Mucosa of rectum (tissue), 2 donors: ENCODE results near the gene KCNAB1.

Experiments used
- H3K27ac ChIP-seq, 2 donors: one replicate each; pipeline ENCODE4 v1.7.0; 2013; ENCODE audit warnings: inconsistent platforms in 2 of 2, low read depth in 2 of 2, low read length in 2 of 2
- H3K27me3 ChIP-seq, 2 donors: one replicate each; pipeline ENCODE4 v1.7.0; 2013; ENCODE audit warnings: low read length in 2 of 2; ENCODE audit not compliant: control insufficient read depth in 2 of 2, insufficient read depth in 2 of 2
- H3K36me3 ChIP-seq, 2 donors: one replicate each; pipeline ENCODE4 v1.7.0; 2013; ENCODE audit warnings: low read length in 2 of 2; ENCODE audit not compliant: control insufficient read depth in 2 of 2, insufficient read depth in 2 of 2
- H3K4me1 ChIP-seq, 2 donors: one replicate each; pipeline ENCODE4 v1.7.0; 2013; ENCODE audit warnings: low read length in 2 of 2, mild to moderate bottlenecking in 1 of 2; ENCODE audit not compliant: control insufficient read depth in 2 of 2, insufficient read depth in 2 of 2
- H3K4me3 ChIP-seq, 2 donors: one replicate each; pipeline ENCODE4 v1.7.0; 2013; ENCODE audit warnings: low read length in 2 of 2
- H3K9ac ChIP-seq, 2 donors: one replicate each; pipeline ENCODE4 v1.7.0; 2013; ENCODE audit warnings: low read length in 2 of 2, low read depth in 1 of 2, mild to moderate bottlenecking in 1 of 2
- H3K9me3 ChIP-seq, 2 donors: one replicate each; pipeline ENCODE4 v1.7.0; 2013; ENCODE audit warnings: low read length in 2 of 2; ENCODE audit not compliant: control insufficient read depth in 2 of 2
- donor health status: healthy.
- donor health status: Normal muscosa, but diverticular disease.

The KCNAB1 gene

DNA sequence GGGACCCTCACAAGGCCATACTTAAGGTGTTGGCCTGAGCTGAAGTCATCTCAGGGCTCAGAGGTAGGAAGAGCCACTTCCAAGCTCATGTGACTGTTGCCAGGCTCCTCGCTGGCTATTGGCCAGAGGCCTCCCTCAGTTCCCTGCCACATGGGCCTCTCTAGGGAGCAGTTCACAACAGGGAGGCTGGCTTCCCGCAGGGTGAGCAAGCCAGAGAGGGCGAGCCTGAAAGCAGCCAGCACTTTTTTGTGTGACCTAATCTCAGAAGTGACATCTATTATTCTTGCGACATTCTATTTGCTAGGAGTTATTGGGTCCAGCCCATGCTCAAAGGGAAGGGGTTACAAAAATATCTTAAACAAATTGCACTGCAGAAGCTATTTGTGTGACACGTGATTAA, 233.2 kb downstream of the KCNAB1 start:
- H3K9me3 ChIP-seq, result no peaks in the 10 kb centered on the region
- H3K27me3 ChIP-seq, result no peaks in the 10 kb centered on the region
- no peak overlapping the region for H3K9ac ChIP-seq
- no peak overlapping the region for H3K4me3 ChIP-seq
- H3K4me1 ChIP-seq, result no peaks in the 10 kb centered on the region
- H3K27ac ChIP-seq, result no peak overlapping the region
- H3K36me3 ChIP-seq, result no peaks in the 10 kb centered on the region

DNA sequence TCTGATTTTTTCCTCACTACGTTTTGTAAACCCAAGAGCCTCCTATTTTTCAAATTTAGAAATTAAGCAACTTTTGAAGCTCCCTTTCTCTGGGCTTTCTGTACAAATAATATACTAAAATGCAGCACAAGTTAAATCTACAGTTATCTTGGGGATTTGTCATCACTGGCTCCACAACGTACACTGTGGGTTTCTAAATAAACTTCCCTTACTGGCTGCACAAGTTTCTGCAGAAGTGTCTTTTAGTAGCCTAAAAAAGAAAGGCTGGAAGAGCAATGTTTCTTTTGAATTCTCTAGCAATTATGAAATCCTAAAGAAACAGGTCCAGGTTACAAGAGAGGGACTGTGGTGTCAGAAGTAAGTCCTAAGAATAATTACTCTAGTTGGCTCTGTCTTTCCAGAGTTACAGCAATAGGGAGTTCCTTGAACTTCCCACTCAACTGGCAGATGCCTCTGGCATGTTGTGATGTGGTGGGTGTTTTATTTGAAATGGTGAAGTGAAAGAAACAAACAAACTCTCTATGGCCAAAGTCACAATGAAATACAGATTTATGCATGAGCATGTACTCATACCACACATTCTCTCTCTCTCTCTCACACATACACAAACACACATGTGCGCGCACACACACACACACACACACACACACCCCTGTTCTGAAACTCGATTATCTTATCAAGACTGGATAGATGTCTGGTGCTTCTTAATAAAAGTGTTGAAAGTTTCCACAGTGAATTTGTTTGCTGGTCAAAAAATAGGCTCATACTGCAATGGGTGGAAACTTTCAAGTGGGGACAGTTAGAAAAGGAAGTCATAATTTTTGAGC, 236.4 kb downstream of the KCNAB1 start:
- Histone ChIP-seq H3K9me3 (no peaks in the 10 kb centered on the region), H3K4me3 (no peak overlapping the region), H3K36me3 (no peaks in the 10 kb centered on the region), H3K27me3 (no peaks in the 10 kb centered on the region), H3K9ac (no peak overlapping the region), H3K4me1 (no peaks in the 10 kb centered on the region), H3K27ac (no peak overlapping the region)

DNA sequence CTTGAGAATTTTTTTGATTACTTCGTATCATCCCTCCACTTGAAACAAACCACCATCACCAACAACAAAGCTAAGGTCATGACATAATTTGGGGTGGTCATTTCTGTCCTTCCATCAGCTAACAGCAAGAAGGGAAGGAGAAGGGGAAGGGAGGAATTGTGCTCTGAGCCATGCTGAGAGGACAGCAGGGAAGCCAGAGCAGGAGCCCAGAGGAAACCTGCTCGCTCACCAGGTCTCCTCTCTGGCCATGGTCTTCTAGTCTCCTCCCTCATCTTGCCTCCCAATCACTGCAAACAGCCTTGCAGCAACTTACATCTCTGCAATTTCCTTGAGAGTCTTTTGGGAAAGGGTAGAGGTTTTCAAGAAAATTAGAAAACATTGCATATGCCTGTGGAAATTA, 237.9 kb downstream of the KCNAB1 start:
- Histone ChIP-seq H3K36me3 (no peaks in the 10 kb centered on the region), H3K9ac (no peak overlapping the region), H3K9me3 (no peaks in the 10 kb centered on the region), H3K4me1 (no peaks in the 10 kb centered on the region), H3K4me3 (no peak overlapping the region), H3K27ac (no peak overlapping the region), H3K27me3 (no peaks in the 10 kb centered on the region)

DNA sequence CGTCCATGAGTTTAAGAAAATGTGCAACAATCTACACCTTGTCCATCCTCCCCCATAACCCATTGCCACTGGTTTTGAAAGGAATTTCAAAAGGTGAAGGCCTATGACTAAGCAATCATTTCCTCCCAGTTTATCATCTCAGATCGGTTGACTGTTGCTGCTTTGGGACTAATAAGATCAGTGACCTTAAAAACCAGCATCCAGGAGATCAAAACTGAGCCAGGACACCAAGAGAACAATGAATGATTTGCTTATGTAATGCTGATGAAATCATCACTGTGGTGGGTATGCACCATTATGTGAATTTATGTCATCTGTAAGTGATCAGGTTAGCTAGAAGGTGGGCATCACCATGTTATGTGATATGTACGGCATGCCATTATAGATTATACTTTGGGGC, 239.0 kb downstream of the KCNAB1 start:
- H3K27me3 ChIP-seq, result no peaks in the 10 kb centered on the region
- no peak overlapping the region for H3K9ac ChIP-seq
- H3K36me3 ChIP-seq, result no peaks in the 10 kb centered on the region
- no peak overlapping the region for H3K4me3 ChIP-seq
- H3K9me3 ChIP-seq, result no peaks in the 10 kb centered on the region
- H3K27ac ChIP-seq, result no peak overlapping the region
- no peaks in the 10 kb centered on the region for H3K4me1 ChIP-seq

DNA sequence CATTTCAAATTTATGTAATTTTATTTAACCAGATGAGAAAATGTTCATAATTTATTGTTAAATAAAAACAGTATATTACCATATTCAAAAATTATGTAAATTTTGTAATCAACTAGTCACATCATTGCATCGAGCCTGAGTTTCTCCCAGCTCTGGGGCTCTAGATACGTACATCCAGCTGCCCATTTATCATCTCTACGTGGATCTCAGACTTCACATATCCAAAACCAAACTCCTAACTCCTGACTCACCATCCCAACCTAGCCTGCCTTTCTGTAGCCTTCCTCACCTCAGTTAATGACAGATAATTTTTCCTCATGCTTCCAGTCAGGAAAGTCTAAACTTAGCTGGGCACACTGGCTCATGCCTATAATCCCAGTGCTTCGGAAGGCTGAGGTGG, 239.7 kb downstream of the KCNAB1 start:
- no peaks in the 10 kb centered on the region for H3K9me3 ChIP-seq
- H3K9ac ChIP-seq, result no peak overlapping the region
- no peak overlapping the region for H3K27ac ChIP-seq
- H3K27me3 ChIP-seq, result no peaks in the 10 kb centered on the region
- no peak overlapping the region for H3K4me3 ChIP-seq
- H3K36me3 ChIP-seq, result no peaks in the 10 kb centered on the region
- no peaks in the 10 kb centered on the region for H3K4me1 ChIP-seq

DNA sequence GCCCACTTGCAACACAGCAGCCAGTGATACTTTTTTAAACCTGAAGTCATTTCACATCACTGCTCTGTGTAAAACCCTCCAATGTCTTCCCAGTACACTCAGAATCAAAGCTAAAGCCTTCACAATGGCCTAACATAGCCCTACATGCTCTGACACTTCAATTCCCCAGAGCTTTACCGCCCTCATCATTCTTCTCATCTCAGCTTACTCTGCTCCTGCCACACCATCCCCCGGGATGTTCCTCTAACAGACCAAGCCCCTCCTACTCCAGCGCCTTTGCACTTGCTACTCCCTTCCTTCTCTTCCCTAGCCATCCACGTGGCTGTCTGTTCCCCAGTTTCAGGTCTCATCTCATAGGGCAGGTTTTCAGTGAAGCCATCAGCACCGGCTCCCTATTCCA, 240.6 kb downstream of the KCNAB1 start:
- Histone ChIP-seq H3K27me3 (no peaks in the 10 kb centered on the region), H3K36me3 (no peaks in the 10 kb centered on the region), H3K27ac (no peak overlapping the region), H3K4me3 (no peak overlapping the region), H3K9ac (no peak overlapping the region), H3K4me1 (no peaks in the 10 kb centered on the region), H3K9me3 (no peaks in the 10 kb centered on the region)

DNA sequence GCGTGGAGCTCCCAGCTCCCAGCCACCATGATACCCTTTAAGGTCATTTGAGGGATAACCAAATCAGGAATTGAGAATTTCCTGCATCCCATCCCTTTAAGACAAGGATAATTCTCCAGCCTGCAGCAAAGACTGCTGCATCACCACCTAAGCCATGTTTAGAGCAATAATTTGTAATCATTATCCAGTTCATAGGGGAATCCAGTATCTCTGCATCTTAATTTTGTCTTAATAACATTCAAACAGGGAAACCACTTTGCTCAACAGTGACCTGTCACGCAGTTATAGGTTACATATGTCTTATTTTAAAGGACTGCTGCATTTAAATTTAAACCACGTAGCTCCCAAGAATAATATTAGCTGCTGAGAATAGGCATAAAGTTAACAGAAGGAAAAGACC, 246.2 kb downstream of the KCNAB1 start:
- Histone ChIP-seq H3K36me3 (no peaks in the 10 kb centered on the region), H3K27ac (no peak overlapping the region), H3K27me3 (no peaks in the 10 kb centered on the region), H3K4me1 (no peaks in the 10 kb centered on the region), H3K9ac (no peak overlapping the region), H3K9me3 (no peaks in the 10 kb centered on the region), H3K4me3 (no peak overlapping the region)

DNA sequence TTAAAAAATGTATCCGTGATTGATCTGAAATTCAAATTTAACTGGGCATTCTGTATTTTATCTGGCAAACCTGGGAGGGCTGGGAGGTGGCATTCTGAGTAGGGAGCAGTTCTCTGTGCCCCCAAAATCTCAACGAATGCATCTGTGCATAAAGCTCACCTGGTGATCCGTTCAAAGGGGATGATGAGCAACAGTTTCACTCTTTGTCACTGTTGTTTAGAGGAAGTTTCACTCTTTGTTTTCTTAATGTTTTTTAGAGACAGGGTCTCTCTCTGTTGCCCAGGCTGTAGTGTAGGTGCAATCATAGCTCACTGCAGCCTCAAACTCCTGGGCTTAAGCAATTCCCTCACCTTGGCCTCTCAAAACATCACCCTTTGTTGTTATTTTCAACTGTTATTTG, 247.8 kb downstream of the KCNAB1 start:
- Histone ChIP-seq H3K4me1 (no peaks in the 10 kb centered on the region), H3K27ac (no peak overlapping the region), H3K27me3 (no peaks in the 10 kb centered on the region), H3K9ac (no peak overlapping the region), H3K9me3 (no peaks in the 10 kb centered on the region), H3K36me3 (no peaks in the 10 kb centered on the region), H3K4me3 (no peak overlapping the region)

DNA sequence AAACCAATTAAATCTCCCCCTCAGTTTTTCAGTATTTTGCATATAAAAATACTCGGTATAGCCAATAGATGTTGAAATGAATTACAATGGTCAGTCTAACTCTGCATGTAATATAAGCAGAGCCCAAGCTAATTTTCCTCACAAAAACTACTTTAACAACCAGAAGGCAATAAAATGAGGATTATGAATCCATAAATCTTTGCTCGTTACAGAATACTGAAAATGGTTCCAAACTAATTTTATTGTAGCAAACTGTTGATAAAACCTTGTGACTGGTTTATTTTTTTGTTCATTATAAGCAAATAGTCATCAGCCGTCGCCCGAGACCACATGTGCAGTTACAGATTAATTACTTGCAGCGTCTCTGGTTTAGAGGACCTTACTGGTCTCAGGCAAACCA, 251.3 kb downstream of the KCNAB1 start:
- Histone ChIP-seq H3K4me3 (no peak overlapping the region), H3K36me3 (no peaks in the 10 kb centered on the region), H3K4me1 (no peaks in the 10 kb centered on the region), H3K9ac (no peak overlapping the region), H3K27me3 (no peaks in the 10 kb centered on the region), H3K27ac (no peak overlapping the region), H3K9me3 (no peaks in the 10 kb centered on the region)

DNA sequence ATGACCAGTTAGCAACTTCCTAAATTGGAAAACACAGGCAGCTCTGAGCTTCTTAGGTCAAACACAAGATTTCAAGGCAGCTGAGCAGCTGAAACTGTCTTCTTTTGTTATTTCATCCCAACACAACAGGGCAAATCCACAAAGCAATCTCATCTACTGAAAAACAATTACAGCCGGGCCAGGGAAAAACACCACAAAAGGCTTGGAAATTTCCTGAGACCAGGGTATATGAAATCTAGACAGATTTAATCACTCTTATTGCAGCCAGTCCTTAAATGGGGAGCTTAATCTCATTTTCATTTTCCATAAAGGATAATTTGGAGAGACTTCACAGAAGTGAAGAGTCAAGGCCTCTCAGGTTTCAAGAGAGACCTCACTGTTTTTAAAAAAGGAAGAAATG, 252.7 kb downstream of the KCNAB1 start:
- H3K4me3 ChIP-seq, result no peak overlapping the region
- no peak overlapping the region for H3K27ac ChIP-seq
- no peaks in the 10 kb centered on the region for H3K36me3 ChIP-seq
- H3K27me3 ChIP-seq, result no peaks in the 10 kb centered on the region
- no peak overlapping the region for H3K9ac ChIP-seq
- no peaks in the 10 kb centered on the region for H3K4me1 ChIP-seq
- no peaks in the 10 kb centered on the region for H3K9me3 ChIP-seq
